ENCODE measurements around the gene RELN.

RELN gene

GRCh38 chr7:103766660-103767059 lies 222.8 kb downstream of the RELN start:
- no peak overlapping the region for H3K4me3 ChIP-seq (ENCODE audit: low read length)
- TF ChIP-seq ZNF274 (IDR thresholded peaks at IDR 0.05; ENCODE audit: low read depth, low read length) = no peak

GRCh38 chr7:103765901-103766300 lies 223.6 kb downstream of the RELN start:
- no peak for TF ChIP-seq ZNF274 (IDR thresholded peaks at IDR 0.05; ENCODE audit: low read depth, low read length)
- no peak overlapping the region for H3K4me3 ChIP-seq (ENCODE audit: low read length)

DNA sequence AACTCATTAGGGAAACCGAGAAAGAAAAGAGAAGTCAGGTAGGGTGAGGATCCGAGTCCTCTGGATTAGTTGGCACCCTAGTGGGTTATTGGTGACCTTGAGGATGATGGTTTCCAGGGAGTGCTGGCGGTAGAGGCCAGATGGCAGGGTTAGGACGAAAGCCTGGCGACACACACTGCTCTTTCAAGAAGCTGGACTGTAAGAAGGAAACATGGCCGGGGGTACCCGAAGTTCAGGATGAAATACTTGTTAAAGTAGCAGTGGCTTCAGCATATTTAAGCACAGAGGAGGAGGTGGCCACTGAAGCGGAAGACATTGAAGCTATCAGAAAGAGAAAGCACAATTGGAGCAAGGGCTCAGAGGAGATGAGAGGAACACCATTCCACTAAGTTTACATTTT lies 224.6 kb downstream of the RELN start:
- no peak for TF ChIP-seq ZNF274 (IDR thresholded peaks at IDR 0.05; ENCODE audit: low read depth, low read length)
- no peak overlapping the region for H3K4me3 ChIP-seq (ENCODE audit: low read length)

DNA sequence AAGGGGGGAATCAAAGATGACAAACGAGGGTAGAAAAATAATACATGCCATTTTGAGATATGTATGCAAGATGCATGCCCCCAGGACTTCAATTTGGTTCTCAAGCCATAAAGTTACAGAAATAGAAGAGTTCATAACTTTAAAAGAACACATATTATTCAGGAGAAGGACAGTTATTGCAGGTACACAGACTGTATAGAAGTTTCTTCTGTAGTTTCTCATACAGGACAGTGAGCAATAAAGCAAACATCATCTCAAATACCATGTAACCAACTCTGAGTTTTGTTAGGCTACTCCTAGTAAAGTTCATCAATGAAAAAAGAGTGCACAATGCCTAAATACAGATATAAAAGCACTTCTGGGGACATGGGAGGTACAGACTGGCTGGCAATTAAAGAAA lies 226.6 kb downstream of the RELN start:
- H3K4me3 ChIP-seq (ENCODE audit: low read length) = no peak overlapping the region
- no peak for TF ChIP-seq ZNF274 (IDR thresholded peaks at IDR 0.05; ENCODE audit: low read depth, low read length)

DNA sequence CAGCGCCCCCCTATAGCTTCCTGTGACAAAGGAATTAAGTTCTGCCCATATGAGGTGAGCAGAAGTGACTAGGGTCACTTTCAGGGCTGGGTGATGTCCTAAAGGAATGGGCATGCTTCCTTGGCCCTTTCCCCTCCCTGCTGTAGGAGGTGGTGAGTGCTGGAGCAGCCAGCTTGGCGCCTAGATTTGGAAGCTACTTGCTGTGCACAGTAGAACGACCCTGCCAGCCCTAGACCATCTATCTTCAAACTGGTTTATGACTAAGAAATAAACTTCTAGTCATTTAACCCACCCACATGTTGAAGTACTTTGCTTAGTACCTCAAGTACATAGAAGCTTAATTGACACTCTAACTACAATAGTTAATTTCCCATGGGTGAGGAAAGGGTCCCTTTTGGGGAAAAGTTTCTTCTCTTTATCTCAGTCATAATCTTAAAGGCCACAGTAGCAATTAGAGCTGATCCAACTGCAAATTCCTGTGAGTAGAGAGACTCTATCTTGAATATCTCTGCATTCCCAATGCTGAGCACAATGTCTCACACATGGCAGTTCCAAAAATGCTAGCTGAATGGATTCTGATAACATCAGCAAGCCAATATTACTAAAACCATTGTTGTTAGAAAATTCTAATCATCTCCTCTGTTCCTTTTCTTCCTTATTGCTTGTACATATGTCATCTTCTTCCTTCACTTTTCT lies 227.2 kb downstream of the RELN start:
- H3K4me3 ChIP-seq (ENCODE audit: low read length) = no peak overlapping the region
- no peak for TF ChIP-seq ZNF274 (IDR thresholded peaks at IDR 0.05; ENCODE audit: low read depth, low read length)

DNA sequence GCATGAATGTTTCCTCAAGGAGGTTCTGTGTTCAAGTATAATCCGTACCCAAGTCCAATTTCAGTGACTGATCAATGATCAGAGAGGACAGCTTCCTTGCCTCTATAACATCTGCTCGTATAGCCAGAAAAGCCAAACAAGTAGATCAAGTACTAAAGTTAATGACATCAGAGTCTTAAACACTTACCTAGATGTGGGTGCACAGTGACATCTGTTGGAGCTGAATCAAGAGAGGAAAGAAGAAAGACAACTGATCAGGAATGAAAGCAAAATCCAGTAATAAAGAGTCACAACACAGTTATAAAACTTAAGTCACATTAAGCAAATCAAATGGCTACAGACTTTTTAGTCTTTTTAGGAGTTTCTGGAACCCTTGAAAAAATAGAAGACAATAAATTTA lies 236.5 kb downstream of the RELN start:
- no peak overlapping the region for H3K4me3 ChIP-seq (ENCODE audit: low read length)

GRCh38 chr7:103751311-103751880 lies 238.1 kb downstream of the RELN start:
- TF ChIP-seq ZNF274 (IDR thresholded peaks at IDR 0.05; ENCODE audit: low read depth, low read length) = no peak
- H3K4me3 ChIP-seq (ENCODE audit: low read length) = no peak overlapping the region

More for the DNA sequence above, 236.5 kb downstream of the RELN start:
- no peak for TF ChIP-seq ZNF274 (IDR thresholded peaks at IDR 0.05; ENCODE audit: low read depth, low read length)

DNA sequence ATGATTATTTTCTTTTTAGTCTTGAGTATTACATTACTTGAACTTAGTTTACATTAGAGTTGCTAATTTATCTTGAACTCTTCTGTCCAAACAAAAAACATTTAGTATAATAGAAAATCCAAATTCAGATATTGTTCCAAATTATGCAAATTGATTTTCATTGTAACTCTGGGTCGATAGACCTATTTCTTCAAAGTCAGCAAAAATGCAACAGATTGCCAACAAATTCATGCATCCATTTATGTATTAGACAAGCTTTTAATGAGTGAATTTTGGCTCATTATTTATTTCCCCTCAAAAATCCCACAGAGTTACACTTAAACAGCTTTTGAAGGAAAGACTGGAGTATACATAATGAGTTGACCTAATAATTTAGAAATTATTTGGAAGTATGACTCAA lies 240.8 kb downstream of the RELN start:
- H3K4me3 ChIP-seq (ENCODE audit: low read length) = no peak overlapping the region
- TF ChIP-seq ZNF274 (IDR thresholded peaks at IDR 0.05; ENCODE audit: low read depth, low read length) = no peak

DNA sequence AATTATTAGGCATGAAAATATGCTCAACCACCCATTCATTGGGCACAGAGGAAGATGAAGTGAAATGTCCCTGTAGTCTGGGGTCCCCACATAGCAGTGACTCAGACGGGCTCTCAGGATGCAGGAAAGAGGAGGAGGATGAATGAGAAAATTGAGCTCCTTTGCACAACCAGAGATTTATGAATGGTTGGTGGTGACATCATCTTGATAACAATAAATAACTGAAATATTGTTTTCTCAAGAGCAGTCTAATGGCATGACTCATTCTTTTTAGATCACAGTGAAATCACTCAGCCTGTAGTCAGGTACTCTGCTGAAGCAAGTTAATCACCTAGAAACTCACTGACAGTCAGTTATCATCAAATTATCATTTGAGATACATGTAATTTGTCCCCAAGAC lies 254.1 kb downstream of the RELN start:
- no peak for TF ChIP-seq ZNF274 (IDR thresholded peaks at IDR 0.05; ENCODE audit: low read depth, low read length)
- H3K4me3 ChIP-seq (ENCODE audit: low read length) = no peak overlapping the region

- TF ChIP-seq ZNF274 (IDR thresholded peaks at IDR 0.05; ENCODE audit: low read depth, low read length) = no peak
- H3K4me3 ChIP-seq (ENCODE audit: low read length) = no peak overlapping the region
Measured at GRCh38 chr7:103731169-103731568, 258.3 kb downstream of the RELN start.

GRCh38 chr7:103729026-103729425 lies 260.4 kb downstream of the RELN start:
- no peak overlapping the region for H3K4me3 ChIP-seq (ENCODE audit: low read length)
- TF ChIP-seq ZNF274 (IDR thresholded peaks at IDR 0.05; ENCODE audit: low read depth, low read length) = no peak

DNA sequence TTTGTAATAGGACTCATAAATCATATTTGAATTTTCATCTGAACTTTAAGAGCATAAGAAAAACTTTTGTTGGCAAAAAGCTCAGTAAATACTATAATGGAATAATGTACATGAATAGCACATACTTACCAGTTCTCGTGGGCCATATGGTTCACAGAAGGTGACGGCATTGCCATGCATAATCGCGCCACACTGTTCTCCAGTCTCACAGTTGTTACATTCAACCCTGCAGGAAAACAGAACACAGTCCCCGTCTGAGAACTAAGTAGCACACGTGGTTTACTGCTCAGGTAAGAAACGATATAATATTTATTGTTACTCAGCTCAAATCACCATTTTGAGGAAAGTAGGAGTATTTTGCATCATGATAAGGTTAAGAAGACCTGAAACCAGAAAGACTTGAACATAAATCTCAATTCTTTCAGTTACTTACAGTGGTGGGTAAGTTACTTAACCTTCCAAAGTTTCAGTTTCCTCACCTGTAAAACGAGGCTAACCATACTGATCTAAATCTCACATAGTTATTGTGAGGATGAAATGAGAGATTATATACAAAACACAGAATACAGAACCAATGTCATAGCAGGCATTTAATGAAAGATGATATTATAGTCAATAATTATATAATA lies 261.4 kb downstream of the RELN start:
- TF ChIP-seq ZNF274 (IDR thresholded peaks at IDR 0.05; ENCODE audit: low read depth, low read length) = no peak
- no peak overlapping the region for H3K4me3 ChIP-seq (ENCODE audit: low read length)

DNA sequence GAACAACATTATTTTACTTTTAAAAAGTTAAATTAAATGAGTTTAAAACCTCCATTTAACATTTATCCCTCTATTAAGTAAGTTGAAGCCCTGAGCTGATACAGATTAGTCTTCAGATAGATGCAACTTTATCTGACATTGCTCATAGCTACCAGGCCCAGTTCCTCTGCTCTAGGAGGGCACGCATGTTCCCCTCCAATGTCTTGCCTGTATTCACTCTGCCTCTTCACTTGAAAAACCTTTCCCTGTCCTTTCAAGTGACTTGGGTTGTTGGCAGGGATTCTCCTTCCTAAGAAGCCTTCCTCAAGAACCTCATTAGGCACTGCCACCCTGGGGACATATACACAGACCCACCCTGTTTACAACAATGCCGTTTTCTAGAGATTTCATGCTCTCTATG lies 270.4 kb downstream of the RELN start:
- no peak overlapping the region for H3K4me3 ChIP-seq (ENCODE audit: low read length)
- no peak for TF ChIP-seq ZNF274 (IDR thresholded peaks at IDR 0.05; ENCODE audit: low read depth, low read length)

- TF ChIP-seq ZNF274 (IDR thresholded peaks at IDR 0.05; ENCODE audit: low read depth, low read length) = no peak
- no peak overlapping the region for H3K4me3 ChIP-seq (ENCODE audit: low read length)
Measured at GRCh38 chr7:103718482-103719061, 270.9 kb downstream of the RELN start.

DNA sequence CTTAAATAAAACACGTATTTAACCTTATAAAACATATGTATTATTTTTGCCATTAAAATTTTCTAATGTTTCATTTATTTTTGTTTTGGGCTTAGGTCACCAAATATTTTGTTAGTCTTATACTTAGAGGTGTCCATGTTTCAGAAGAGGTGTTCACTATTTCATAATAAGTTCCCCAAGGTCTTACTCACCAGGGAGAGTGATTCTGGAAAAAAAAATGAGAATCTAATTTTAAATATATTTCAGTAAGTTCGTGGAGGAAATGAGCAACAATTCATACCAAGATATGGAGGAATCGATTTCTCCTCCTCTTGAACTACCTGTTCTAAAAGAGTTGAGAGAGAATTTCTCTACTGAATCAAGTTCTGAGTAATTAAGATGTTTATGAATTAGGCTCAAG lies 271.9 kb downstream of the RELN start:
- H3K4me3 ChIP-seq (ENCODE audit: low read length) = no peak overlapping the region
- TF ChIP-seq ZNF274 (IDR thresholded peaks at IDR 0.05; ENCODE audit: low read depth, low read length) = no peak
